A172 (cell line): Measurements from ENCODE around the gene FAM163B. TPM values are rescaled to one million over a fixed set of nuclear protein-coding genes. Genes with fewer than 3 reads are reported as not detected.

Experiments used
- DNase-seq: peaks from one replicate; pipeline ENCODE4 v3.0.0-alpha.2; 2015; ENCODE audit warnings: low spot score
- total RNA-seq: library from RNA; depleted of rRNA; stranded (reverse); fragments of >200 nt; shearing (Covaris generic); gene quantifications from 2 replicates; pipeline ENCODE4 v1.2.3, GENCODE V29; 2014

The FAM163B gene
- total RNA-seq, 1 experiment from 2014 or later = not detected

DNA sequence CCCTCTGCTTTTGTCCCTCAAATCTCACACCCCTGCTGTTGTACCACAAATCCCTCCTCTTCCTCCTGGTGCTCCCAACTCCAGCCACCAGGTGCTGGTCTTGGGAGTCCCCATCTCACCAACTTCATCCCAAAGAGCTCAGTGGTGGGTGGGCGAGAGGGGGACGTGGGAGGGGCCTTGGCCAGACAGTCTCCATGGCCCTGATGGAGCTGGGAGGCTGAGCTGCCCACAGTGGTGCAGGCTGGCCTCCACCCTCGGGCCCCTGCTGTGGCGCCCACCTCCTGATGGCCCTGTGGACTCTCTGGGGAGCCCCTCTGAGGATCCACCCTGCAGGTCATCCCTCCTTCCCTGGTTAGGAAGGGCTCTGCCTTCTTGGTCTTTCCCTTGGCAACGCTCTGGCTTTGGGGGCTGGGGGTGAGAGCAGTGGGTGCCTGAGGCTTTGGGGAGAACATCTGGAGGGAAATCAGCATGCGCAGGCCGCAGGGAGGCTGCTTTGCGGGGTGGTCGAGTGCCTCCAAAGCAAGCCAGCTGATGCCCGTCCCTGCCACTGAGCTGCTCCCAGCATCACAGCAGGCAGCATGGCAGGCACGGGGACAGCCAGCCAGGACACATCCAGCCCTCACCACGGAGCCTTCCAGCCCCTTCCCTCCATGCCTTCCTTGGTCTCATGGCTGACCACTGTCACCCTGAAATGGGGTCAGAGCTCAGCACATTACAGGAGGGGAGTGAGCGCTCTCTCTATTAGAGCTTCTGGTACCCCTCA is 7.6 kb upstream of the FAM163B start:
- DNase-seq = no peak

GRCh38 chr9:133615606-133616188 is 6.5 kb upstream of the FAM163B start:
- DNase-seq = no peak

- DNase-seq = no peak
Measured at GRCh38 chr9:133615186-133615585, 6.0 kb upstream of the FAM163B start.

- DNase-seq = no peak
Measured at GRCh38 chr9:133614678-133615077, 5.5 kb upstream of the FAM163B start.

- DNase-seq = no peak
Measured at GRCh38 chr9:133614056-133614455, 4.9 kb upstream of the FAM163B start.

- DNase-seq = no peak
Measured at GRCh38 chr9:133613432-133613831, 4.2 kb upstream of the FAM163B start.

GRCh38 chr9:133612816-133613215 is 3.6 kb upstream of the FAM163B start:
- DNase-seq = no peak

- no peak for DNase-seq
Measured at GRCh38 chr9:133612051-133612450, 2.9 kb upstream of the FAM163B start.

- no peak for DNase-seq
Measured at GRCh38 chr9:133610845-133611244, 1.7 kb upstream of the FAM163B start.

GRCh38 chr9:133608889-133609288 is 300 bp downstream of the FAM163B start:
- DNase-seq = no peak

GRCh38 chr9:133608382-133608781 is 807 bp downstream of the FAM163B start:
- no peak for DNase-seq

DNA sequence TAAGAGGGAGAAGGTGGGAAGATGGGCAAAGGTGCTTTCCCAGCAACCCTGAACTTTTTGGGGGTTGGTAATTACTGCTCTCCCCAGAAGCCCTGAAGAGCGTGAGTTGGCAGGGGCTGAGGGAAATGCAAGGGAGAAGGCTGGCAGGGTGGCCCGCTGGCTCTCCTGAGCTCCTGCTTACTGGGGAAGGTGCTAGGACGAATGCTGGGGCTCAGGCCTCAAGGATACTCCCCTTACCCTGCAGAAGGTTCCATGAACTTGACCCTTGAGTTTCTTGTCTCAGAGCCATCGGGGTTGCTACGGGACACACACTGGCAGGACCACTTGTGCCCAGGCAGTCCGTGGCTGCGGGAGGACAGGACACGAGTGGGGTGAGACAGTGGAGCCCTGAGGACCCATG is 1.2 kb downstream of the FAM163B start:
- no peak for DNase-seq

GRCh38 chr9:133607381-133607780 is 1.8 kb downstream of the FAM163B start:
- DNase-seq = no peak

DNA sequence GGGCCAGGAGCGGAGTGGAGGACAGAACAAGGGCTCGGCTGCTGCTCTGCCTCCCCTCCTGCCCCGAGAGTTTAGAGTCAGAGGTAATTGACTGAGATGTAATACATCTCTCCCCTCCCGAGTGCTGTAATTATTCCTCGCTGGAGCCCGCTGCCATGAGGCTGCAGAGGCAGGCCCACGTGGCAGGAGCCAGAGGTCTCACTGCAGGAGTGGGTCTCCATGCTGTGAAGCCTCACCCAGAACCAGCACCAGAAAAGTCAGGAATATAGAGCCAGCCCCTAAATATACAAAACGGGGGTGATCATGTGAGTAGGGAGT is 2.5 kb downstream of the FAM163B start:
- no peak for DNase-seq

DNA sequence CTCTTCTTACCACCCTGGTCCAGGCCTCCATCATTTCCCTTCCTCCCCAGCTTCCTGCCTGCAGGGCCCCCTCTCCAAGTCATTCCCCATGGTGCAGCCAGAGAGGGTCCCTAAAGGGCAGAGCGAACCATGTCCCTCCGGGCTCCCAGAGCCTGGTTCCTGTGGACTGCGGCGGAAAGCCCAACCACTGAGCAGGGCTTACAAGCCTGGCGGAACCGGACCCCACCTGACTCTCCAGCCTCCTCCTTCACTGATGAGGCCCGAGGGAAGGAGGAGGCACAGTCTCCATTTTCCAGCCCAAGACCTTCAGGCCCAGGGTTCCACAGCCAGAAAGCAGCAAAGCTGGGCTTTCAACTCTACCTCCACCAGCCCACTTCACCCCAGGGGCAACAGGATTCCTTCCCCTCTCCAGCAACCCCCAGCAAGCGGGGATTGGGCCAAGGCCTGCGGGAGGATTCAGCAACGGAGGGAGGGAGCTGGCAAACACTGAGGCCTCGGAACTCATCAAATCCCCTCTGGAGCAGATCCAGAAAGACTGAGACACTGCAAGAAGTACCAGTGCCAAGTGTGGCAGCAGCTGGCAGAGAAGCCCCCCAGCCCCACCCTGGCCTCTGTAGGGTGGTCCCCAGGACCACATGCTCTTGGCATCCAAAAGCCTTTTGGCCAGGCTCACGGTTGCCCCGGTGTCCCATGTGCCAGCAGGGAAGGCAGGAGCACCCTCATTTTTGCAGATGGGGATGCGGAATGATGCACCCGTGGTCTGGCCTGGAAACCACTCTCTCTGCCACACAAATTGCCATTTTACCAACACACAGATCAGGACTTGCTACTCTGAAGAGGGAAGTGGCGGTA is 3.1 kb downstream of the FAM163B start:
- no peak for DNase-seq

GRCh38 chr9:133605446-133605845 is 3.7 kb downstream of the FAM163B start:
- no peak for DNase-seq

- DNase-seq = no peak
Measured at GRCh38 chr9:133604856-133605255, 4.3 kb downstream of the FAM163B start.

DNA sequence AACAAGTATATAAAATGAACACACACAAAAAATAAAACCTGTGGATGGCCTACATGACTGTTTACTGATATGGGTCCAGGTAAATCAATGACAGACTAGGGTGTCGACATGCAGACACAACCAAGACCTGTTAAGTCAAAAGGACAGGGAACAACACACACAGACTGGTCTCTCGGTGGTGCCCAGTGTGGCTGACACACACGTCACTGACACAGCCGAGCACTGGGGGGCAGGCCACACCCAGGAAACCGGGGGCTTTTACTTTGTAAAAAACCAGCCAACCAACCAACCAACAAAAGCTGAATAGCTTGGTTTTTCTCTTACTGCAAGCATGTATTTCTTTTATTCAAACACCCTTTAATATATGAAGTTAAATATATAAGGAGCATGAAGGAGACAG is 5.0 kb downstream of the FAM163B start:
- DNase-seq = peak; percentile 23

GRCh38 chr9:133603135-133603927 is 5.9 kb downstream of the FAM163B start:
- no peak for DNase-seq

- no peak for DNase-seq
Measured at GRCh38 chr9:133602277-133602676, 6.9 kb downstream of the FAM163B start.

- DNase-seq = no peak
Measured at GRCh38 chr9:133601746-133602145, 7.4 kb downstream of the FAM163B start.

- no peak for DNase-seq
Measured at GRCh38 chr9:133600739-133601138, 8.4 kb downstream of the FAM163B start.
